Measurements from ENCODE around the gene SORCS2.

The SORCS2 gene

DNA sequence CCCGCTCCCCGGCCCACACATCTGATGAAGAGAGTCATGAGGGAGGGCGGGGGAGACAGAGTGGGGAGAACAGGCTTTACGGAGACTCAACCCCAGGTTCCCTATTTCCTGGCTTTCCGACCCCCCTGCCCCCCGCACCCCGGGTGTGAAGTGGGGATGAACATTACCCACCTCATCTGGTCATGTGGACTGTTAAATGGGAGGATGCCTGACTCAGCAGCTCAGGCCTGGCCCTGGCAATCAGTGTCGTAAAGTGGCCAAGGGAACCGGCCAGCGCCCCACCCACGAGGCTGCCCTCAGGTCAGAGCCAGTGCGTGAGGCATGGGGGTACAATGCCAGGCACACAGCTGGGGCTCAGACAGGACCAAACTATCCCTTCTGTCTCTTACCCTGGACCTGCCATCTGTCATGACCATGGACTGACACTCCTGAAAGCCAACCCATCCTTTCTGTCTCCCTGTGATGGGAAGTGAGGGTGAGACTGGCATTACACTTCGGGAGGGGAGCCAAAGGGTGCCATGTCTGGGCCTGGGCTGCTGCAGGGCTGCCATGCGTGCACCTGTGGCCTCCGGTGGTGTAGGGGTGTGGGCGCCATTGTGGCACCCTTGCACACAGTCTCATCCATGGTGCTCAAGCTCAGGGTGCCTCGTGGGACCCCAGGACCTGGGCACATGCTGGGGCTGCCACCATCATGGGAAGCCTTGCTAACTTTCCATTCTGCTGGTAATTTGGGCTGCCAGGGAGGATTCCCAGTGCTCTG is 348.5 kb downstream of the SORCS2 start:
- no peak for DNase-seq

DNA sequence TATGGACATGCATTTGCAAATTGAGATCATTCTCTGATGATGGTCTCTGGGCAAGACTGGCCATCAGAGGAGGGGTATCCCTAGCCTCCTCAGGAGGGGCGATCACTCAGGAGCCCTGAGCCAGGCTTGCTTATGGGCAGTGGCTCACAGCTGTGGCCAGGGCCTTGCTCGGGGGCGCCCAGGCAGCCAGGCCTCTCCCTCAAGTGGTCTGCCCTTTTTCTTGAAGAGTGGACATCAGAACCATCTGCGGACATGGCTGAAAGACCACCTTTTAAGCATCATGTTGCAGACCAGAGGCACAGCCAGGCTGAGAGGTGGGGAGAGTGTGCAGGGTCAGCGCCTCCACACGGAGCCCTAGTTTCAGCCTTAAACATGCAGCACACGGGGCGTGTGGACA is 349.1 kb downstream of the SORCS2 start:
- DNase-seq, result no peak

DNA sequence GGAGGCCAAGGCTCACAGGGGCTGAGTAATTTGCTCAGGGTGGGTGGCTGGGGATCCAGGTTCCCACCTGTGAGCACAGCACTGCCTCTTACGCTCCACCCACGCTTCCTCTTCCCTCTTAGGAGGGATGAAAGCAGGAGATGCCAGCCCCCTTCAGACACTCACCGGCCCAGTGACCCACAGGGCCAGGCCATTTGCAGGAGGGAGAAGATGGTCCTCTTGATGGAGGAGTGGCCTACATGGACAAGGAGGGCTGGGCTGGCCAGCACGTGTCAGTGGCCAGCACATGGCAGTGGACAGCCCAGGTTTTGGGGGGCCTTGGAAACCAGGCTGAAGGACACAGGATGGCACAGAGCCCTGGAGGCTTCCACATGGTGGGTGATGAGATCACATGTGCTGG is 350.4 kb downstream of the SORCS2 start:
- DNase-seq, result no peak

DNA sequence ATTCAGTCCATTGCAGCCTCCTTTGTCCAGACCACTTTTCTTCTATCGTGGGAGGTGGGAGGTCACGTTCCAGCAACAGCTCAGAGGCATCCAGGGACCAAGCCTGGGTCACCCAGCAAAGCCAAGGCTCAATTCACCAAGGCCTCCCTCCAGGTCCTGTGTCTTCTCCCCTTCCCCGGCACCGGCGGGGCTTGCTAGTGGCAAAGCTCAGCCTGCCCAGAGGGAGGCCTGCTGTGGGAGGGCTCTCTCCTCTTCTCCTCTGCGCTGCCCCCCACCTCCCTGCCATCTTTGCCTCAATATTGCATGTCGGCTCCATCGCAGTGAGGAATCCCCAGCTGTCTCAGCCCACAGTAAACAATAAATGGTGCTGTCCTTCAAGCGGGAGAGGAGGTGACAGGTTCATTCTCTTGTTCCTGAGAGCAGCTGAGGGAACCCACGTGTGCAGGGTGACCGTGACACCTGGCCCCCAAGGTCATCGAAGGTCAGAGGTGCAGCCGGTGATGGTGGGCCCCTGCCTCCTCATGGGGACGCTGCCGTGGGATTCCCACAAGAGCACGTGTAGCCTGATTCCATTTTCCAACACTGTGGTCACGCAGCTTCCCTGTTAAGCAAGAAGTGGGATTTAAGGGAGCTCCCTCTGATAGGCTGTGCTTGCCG is 353.9 kb downstream of the SORCS2 start:
- DNase-seq, result no peak

DNA sequence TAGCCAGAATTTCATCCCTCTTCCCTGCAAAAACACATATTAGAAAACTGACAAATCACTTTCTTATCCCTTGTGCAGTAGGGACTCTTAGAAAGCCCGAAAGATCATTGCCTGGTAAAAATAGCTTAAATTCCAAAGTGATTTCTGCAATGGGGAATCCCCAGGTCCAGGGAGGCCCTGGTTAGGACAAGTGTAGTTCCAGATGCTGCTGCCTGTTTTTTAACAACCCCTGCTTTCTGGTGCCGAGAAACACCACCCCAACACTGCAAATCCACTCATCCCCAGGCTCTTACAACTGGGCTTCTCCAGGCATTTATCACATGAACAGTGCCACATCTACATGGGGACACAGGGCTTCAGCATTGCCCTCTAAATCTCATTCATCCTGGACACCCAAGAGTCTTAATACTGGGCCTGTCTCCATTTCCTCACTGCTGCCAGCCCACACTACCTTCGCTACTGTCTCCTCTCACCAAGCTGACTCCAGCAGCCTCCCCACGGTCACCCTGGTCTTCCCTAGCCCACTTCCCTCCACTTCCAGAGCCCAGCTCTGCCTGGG is 354.6 kb downstream of the SORCS2 start:
- DNase-seq, result no peak

DNA sequence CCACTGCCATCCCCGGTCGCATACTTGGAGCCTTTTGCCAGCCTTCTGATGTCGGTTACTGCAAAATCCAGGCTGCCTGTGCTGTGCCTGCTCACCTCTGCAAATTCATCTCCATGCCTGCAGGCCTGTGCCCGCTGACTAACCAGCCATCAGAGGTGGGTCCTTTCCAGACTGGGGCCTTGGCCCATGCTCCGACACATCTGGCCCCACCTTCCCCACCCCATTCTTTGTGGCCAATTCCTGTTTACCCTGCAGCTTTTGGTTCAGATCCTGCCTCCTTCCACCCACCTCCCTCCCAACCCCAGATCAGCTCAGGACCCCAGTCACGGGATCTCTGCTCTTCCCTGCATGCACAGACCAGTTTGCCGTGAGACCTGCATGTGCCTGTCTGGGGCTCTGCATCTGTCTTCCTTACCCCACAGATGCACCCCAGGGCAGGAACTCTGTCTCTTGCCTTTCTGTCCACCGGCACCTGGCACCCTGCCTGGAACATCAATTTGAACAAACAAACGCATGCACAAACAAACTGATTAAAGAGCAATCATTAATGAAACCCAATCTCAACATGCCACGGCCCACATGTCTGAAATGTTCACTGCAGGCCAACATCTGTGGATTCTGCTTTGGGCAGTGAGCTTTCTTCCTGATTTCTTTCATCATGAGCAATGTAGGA is 355.2 kb downstream of the SORCS2 start:
- DNase-seq, result no peak

DNA sequence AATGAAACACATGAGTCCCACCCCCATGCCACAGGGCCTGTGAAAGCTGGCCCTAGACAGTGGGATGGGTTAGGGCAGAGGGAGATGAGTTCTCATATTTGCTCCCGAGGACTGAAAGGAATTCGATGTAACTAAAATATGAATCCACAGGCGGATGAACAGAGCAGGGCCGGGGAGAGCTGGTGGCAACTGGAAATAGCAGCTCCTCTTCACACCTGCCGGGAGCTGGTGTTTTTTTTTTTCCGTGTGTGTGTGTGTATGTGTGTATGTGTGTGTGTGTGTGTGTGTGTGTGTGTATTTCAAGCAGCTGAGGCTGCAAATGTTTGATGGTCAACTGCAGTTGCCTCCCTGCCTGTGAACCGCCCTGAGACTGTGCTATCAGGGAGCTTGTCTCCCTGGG is 357.5 kb downstream of the SORCS2 start:
- DNase-seq, result no peak

DNA sequence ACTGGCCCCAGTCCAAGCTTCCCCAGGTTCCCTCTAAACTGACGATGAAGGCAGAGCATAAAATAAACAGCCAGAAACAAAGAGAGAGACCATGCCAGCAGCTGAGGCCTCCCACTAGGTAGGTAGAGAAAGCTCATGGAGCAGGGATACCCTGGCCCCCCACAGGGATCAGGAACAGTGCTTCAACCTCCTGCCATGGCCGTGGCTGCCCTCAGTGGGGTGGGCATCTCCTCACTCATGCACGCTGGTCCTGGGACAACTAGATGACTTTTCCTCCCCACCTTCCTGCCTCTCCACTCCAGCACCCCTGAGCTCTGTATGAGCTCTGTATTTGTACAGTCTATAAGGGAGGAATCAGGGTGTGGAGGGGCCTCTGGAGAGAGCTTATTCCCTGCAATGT is 360.1 kb downstream of the SORCS2 start:
- no peak for DNase-seq

DNA sequence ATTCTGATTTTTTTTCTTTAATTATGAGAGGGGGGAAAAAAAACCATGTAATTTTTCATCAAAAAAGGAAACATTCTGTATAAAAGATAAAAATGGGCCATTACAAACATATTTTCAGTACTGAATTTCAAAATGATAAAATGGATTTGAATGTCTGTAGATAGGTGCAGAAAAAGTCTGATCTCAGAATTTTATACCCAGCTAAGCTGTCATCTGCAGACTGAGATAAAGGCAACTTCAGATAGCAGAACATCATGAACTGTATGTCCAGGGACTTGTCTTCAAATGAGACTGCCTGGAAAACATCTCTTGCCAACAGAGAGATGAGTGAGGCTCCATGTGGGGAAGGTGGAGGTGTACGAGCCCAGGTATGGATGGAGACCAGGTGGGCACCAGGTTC is 360.9 kb downstream of the SORCS2 start:
- no peak for DNase-seq

DNA sequence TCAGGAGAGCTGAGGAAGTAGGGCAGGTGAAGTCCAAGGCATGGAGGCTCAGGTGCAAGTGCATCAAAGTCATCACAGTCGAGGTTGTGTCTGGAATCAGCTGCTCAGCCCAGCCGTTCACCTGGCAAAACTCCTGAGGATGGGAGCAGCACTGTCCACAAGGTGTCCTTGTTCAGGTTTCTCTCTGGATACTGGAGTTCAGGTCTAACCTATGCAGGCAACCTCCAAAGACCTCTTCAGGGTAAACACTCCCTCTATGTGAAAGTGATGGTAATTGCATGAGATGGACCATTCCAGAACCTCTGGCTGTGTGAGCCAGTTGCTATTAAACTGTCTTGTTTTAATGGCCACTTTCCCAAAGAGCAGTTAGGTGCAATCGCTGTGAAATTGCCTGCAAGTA is 362.6 kb downstream of the SORCS2 start:
- no peak for DNase-seq

DNA sequence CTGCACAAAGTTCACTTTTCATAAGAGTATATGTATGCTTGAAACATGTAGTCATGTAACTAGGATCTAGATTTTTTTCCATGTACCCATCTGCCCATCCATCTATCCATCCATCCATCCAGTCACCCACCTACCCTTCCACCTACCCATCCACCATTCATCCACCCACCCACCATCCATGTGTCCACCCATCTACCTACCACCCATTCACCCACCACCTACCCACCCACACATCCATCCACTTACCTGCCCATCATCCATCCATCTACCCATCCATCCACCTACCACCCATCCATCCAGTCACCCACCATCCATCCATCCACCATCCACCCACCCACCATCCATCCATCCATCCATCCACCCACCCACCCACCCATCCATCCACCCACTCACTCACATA is 364.2 kb downstream of the SORCS2 start:
- no peak for DNase-seq

DNA sequence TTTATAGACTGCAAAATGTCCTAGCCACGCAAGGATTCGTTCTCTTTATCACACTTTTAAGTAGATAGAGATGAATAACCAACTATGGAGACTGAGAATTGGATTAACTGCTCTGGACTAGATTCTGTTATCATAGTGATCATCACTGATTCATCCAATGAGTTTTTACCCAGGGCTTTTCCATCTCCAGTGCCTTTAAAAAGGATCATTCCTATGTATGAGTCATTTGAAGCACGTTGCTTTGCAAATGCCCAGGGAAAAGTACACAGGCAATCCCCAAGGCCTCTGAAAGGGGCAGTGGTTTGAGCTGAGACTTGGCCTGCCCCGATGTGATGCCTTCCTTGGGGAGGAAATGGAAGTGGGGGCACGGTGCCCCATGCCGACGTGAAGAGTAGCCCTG is 365.1 kb downstream of the SORCS2 start:
- DNase-seq, result no peak

DNA sequence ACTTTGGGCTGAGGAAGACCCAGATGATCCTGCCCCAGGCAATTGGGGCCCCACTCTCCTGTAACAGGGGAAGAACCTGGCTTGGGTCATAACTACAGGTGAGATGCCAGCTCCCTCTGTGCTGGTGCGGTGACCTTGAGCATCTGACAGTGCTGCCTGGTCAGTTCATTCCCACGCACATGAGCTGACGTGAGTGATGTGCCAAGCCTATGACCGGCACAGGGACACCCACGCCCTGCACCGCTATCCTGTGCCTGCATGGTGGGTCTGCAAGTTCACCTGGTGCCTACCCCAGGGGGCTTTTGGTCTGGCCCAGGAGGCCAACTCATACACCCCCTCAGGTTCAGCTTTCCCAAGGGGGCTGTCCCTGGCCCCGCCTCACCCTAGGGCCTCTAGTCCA is 366.1 kb downstream of the SORCS2 start:
- DNase-seq, result no peak

DNA sequence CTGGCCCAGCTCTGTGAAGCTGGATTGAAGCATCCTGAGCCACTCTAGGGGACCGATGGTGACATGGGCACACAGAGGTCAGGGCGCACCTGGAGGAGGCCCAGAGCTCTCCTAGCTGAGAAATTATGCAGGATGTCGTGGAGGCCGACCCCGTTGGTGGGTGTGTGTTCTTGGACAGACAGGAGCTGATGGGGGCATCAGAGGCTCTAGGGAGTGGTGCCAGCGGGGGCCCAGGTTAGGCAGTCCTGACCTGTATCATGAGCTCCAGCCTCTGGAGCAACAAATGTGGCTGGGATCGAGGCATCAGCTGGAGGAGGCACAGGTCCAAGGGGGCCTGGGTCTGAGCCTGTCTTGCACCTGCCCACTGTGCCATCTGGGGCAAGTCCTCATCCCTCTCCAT is 367.0 kb downstream of the SORCS2 start:
- no peak for DNase-seq

DNA sequence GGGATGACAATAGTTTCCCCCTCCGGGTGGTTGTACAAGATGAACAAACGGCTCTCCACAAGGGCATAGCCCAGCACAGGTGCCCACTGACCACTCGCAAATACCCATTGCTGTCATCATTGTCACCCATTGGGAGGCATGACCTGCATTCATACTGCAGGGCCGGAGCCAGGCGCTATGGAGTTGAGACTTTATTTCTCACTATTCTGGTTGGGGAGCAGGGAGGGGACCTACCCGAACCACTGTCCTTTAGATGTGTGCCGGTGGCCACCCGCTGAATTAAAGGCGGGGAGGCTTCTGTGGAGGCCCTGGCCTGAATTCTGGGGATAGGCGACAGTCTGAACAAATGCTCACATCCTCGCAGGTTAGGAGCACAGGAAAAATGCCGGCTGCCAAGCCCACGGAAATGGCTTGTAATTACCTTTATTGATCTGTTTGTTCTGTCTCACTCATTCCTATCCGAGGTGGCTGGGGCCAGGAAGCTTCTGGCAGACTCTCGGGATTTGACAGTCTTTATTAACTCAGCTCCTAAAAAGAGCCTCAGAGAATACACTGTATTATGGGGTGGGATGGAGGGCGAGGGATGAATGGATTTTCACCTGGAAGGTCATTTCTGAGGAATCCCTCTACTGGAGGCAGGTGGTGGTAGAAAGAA is 367.5 kb downstream of the SORCS2 start:
- no peak for DNase-seq

DNA sequence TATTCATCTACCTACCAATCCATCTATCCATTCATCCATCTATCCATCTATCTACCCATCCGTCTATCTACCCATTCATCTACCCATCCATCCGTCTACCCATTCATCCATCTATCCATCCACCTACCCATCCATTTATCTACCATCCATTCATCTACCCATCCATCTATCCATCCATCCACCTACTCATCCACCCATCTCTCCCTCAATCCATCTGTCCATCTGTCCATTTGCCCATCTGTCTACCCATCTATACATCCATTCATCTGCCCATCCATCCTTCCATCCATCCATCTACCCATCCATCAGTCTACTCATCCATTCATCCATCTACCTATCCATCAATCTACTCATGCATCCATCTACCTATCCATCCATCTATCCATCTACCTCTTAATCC is 369.2 kb downstream of the SORCS2 start:
- DNase-seq, result no peak

DNA sequence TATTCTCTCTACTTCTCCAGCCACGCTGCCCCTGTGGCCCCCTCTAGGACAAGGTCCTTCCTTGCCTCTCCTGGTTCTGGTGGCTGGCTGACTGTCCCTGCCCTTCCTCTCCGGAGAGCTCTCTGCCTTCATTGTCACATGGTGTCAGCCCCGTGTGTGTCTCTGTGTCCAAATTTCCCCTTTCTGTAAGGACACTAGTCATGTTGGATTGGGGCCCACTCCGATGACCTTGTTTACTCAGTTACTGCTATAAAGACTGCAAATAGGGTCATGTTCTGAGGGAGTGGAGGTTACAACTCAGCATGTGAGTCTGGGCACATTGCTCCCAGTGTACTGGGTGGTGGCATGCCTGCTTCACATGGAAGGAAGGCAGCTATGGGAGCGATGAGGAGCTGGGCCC is 371.9 kb downstream of the SORCS2 start:
- no peak for DNase-seq

DNA sequence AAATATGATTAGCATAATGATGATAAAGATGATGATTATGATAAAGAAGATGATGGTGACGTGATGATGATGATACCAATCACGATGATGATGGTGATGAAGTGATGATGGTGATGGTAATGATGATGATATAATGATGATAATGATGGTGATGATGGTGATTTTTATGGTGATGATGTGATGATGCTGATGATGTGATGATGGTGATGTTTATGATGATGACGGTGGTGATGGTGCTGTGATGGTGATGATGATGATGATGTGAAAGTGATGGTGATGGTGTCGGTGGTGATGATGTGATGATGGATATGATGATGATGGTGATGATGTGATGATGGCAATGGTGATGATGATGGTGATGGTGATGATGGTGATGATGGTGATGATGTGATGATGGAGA is 373.1 kb downstream of the SORCS2 start:
- DNase-seq, result no peak

DNA sequence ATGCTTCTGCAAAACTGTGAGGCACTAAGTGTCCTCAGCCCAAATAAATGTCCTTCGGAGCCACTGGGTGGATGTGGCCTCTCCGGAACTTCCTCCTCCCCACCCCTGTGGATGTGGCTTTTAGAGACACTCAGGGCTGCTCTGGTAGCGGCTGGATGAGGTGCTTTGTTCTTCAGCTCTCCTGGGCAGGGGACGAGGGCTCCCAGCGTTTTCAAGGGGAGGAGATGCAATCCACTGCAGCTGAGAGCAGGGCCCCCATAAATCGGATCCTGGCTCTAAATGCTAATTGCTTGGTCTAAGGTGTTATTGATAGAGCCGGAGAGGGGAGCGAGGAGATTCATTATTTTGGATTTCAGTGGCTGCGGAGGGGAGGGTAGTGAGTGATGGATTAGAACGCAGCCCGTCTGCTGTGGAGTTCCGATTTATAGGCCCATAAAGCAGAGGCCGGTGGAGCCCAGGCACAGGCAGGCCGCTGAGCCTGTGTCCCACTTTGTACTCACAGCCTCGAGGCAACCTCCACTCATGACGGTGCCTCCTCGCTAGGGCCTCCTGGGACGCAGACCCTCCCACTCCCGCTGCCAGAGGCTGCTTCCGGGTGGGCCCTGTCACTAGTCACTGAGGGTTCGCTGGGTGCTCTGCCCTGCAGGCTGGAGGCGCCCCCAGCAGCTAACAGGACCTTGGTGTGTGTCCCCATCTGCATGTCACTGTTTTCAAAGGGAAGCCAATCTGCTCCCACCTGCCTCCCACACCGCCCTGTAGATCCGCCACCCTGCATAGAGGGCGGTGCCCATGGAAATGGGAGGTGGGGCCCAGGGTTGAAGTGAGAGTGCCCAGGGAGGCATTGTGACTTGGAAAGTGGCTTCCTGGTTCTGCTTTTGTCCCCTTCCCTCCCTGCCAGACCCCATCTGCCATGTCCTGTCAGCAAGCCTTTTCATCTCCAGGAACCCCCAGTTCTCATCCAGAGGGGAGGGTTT is 377.8 kb downstream of the SORCS2 start:
- no peak for DNase-seq

DNA sequence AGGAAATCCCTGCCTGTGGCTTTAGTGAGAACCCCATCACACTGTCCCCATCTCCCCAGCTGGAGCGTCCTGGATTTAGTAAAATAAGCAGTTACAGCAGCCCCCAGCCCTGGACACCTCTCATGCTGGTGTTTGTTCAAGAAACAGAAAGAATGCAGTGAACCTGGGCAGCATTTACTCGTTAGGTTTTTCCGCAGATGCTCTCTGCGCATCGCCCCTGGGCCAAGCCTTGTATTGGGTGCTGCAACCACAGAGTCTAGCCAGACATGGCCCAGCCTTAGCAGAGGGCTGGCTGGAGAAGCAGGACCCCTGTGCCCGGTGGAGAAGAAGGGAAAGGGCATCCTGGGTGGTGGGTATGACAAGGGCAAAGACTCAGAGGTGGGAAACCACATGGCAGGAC is 378.7 kb downstream of the SORCS2 start:
- DNase-seq, result no peak

DNA sequence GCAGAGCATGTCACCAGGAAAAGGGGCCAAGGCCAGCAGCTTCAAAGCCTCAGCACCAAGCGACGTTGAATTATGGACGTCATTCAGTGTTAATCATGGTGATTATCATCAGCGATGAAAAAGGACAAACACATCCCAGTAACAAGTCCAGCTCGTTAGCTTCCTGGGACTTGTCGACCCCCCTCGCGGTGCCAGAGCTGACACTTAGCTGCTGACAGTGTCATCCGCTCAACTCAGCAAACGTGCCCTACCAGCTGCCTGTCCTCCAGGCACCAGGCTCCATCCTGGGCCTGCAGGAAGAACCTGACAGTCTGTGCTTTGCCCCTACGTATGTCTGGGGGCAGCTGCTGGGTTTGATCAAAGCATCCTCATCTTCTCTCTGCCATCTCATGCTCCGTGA is 379.4 kb downstream of the SORCS2 start:
- no peak for DNase-seq

DNA sequence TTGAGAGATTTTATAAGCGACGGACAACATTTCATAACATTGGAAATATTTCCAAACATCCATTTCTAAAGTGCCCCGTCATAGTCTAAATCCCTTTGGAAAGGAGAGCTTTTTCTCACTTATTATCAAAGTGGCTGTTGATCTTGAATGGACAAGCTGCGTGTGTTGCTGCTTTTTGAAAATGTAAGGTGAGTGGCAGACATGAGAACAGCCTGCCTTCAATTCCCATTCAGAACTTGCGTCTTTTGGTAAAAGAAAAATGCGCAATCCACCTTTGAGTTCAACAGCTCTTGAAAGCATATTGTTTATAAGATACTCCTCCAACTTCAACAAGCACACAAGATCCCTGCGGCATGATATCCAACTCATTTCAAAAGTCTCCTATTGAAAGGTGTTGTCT is 380.6 kb downstream of the SORCS2 start:
- DNase-seq, result no peak
